ENCODE data around the gene RPL9.
"Not testable (repeated sequence)": the region's sequence is repeated elsewhere in the genome, so short reads cannot be mapped to it uniquely, and the experiment has no call there.

DNA sequence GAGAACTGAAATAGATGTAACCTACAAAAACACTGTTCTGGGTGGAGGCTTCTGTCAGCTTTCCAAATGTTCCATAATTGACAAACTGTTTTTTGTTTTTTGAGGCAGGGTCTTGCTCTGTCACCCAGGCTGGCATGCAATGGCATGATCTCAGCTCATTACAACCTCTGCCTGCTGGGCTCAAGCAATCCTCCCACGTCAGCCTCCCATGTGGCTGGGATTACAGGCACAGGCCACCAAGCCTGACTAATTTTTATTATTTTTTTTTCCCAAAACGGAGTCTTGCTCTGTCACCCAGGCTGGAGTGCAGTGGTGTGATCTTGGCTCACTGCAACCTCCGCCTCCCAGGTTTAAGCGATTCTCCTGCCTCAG lies 43.9 kb upstream of the RPL9 start:
- TF ChIP-seq, protein P1, sequence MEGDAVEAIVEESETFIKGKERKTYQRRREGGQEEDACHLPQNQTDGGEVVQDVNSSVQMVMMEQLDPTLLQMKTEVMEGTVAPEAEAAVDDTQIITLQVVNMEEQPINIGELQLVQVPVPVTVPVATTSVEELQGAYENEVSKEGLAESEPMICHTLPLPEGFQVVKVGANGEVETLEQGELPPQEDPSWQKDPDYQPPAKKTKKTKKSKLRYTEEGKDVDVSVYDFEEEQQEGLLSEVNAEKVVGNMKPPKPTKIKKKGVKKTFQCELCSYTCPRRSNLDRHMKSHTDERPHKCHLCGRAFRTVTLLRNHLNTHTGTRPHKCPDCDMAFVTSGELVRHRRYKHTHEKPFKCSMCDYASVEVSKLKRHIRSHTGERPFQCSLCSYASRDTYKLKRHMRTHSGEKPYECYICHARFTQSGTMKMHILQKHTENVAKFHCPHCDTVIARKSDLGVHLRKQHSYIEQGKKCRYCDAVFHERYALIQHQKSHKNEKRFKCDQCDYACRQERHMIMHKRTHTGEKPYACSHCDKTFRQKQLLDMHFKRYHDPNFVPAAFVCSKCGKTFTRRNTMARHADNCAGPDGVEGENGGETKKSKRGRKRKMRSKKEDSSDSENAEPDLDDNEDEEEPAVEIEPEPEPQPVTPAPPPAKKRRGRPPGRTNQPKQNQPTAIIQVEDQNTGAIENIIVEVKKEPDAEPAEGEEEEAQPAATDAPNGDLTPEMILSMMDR (IDR thresholded peaks at IDR 0.05) = not testable (repeated sequence)
- TF ChIP-seq EZH2 (IDR thresholded peaks at IDR 0.05; ENCODE audit: borderline replicate concordance, insufficient read depth, low read depth, low read length, poor library complexity, severe bottlenecking) = not testable (repeated sequence)

Measured in B cell (primary cell).